Measurements from ENCODE around the gene ETV2.

ETV2 gene

DNA sequence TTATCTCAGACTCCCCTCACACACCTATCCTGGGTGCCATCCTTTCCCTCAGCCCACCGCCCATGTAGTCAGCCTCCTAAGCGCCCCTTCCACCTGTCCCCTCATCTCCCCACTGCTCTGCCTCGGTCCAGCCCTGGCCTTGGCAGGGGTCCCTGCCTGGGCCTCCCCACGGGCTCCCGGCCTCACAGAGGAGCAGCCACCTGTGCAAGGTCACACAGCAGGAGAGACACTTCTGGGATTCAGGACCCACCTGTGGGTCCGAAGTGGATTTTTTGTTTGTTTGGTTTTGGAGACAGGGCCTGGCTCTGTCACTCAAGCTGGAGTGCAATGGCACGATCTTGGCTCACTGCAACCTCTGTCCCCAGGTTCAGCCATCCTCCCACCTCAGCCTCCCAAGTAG lies 24.1 kb downstream of the ETV2 start:
- TF ChIP-seq CTCF (IDR thresholded peaks at IDR 0.05; ENCODE audit: low read depth, low read length, missing control alignments) = no peak
- in situ Hi-C loops (cut with HindIII; ENCODE audit: low sequenced_read_pairs) = no loop called here
- no peak for DNase-seq (ENCODE audit: low read depth)

DNA sequence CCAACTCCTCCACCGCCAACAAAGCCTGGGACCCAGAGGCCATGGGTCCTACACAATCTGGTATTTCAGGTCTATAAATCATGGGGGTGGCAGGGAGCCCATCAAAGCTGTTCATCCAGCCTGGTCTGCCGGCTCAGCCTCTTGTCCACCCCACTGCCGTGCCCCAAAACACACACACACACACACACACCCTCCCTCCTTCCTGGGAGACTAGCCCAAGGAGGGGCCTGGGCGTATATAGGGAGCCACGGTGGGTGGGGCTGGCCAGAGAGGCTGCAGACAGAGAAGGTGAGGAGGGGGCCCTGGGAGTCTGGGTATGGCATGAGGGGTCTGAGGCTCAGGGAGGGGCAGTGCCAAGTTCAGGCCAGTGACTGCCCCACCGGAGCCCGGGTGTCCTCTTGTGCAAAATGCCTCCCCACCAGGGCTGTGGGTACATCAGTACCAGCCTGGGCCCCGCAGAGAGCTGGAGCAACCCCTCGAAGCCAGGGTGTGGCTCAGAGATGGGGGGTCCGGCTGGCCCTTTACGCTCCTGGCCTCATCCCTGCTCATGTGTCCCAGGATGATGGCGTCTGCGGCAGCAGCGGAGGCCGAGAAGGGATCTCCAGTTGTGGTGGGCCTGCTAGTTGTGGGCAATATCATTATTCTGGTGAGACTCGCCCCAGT lies 24.8 kb downstream of the ETV2 start, which contains the start of gene UPK1A:
UPK1A (plus strand) TSS at position 267 of the 663 bp plus-strand sequence; CDS start at position 563, 296 bp downstream.
- no peak for TF ChIP-seq CTCF (IDR thresholded peaks at IDR 0.05; ENCODE audit: low read depth, low read length, missing control alignments)
- no peak for DNase-seq (ENCODE audit: low read depth)
- H3K4me3 ChIP-seq (ENCODE audit: low read depth, low read length) = no peak within 1 kb of the TSS
- in situ Hi-C loops (cut with HindIII; ENCODE audit: low sequenced_read_pairs) = no loop called here

More for the DNA sequence above, 24.1 kb downstream of the ETV2 start:
- no peak overlapping the region for H3K4me3 ChIP-seq (ENCODE audit: low read depth, low read length)

- H3K4me3 ChIP-seq (ENCODE audit: low read depth, low read length) = no peak overlapping the region
- DNase-seq (ENCODE audit: low read depth) = no peak
- in situ Hi-C loops (cut with HindIII; ENCODE audit: low sequenced_read_pairs) = no loop called here
- TF ChIP-seq CTCF (IDR thresholded peaks at IDR 0.05; ENCODE audit: low read depth, low read length, missing control alignments) = no peak
Measured at GRCh38 chr19:35669566-35669965, 28.0 kb downstream of the ETV2 start.

- no peak for TF ChIP-seq CTCF (IDR thresholded peaks at IDR 0.05; ENCODE audit: low read depth, low read length, missing control alignments)
- H3K4me3 ChIP-seq (ENCODE audit: low read depth, low read length) = no peak overlapping the region
- in situ Hi-C loops (cut with HindIII; ENCODE audit: low sequenced_read_pairs) = no loop called here
- no peak for DNase-seq (ENCODE audit: low read depth)
Measured at GRCh38 chr19:35669974-35670373, 28.4 kb downstream of the ETV2 start.

- no peak for TF ChIP-seq CTCF (IDR thresholded peaks at IDR 0.05; ENCODE audit: low read depth, low read length, missing control alignments)
- DNase-seq (ENCODE audit: low read depth) = no peak
- H3K4me3 ChIP-seq (ENCODE audit: low read depth, low read length) = no peak overlapping the region
- in situ Hi-C loops (cut with HindIII; ENCODE audit: low sequenced_read_pairs) = no loop called here
Measured at GRCh38 chr19:35670686-35671085, 29.1 kb downstream of the ETV2 start.

- in situ Hi-C loops (cut with HindIII; ENCODE audit: low sequenced_read_pairs) = no loop called here
- no peak overlapping the region for H3K4me3 ChIP-seq (ENCODE audit: low read depth, low read length)
- TF ChIP-seq CTCF (IDR thresholded peaks at IDR 0.05; ENCODE audit: low read depth, low read length, missing control alignments) = no peak
- no peak for DNase-seq (ENCODE audit: low read depth)
Measured at GRCh38 chr19:35671818-35672217, 30.3 kb downstream of the ETV2 start.

Data from astrocyte of the cerebellum (primary cell).